ENCODE results near the gene MKX.

The MKX gene

DNA sequence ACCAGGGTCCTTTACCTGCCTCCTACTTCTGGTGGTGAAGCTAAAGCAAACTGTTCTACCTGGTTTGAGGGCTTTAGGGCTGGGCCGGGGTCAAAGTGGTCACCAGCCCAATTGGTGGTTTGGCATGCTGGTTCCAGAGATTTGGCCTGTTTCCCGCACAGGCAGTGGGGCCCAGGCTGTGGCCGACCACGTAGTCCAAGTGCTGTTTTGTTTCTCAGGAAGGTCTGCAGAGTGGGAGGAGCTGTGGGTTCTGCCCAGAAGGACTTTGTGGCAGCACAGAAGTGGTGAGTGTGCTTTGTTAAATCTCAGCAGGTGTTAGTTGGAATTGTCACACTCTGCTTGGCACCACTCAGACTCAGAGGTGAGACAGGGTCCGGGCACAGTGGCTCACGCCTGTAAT is 85.8 kb downstream of the MKX start:
- no peak for FAIRE-seq
- no peak for DNase-seq (ENCODE audit: insufficient read length, low spot score)

GRCh38 chr10:27658788-27659187 is 86.8 kb downstream of the MKX start:
- no peak for DNase-seq (ENCODE audit: insufficient read length, low spot score)
- no peak for FAIRE-seq

DNA sequence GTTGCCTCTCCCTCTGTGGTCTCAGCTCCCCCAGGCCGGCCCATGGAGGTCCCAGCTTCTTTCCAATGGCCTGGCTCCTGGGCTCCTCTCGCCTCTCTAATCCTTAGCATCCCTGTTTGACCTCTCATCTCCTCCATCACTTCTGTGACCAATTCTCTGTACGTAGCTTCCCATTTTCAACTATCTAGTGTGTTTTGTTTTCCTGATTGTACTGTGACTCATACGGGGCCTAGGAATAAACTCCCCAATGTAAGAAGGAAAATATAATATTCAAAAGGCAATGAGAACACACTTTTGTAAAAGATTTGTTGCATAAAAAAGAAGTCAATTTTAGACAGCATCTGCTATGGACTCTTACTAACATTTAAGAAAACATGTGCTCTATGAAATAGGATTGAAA is 90.3 kb downstream of the MKX start:
- no peak for DNase-seq (ENCODE audit: insufficient read length, low spot score)
- no peak for FAIRE-seq

- no peak for DNase-seq (ENCODE audit: insufficient read length, low spot score)
- FAIRE-seq: no peak
These were observed 91.3 kb downstream of the MKX start for GRCh38 chr10:27654284-27654683.

DNA sequence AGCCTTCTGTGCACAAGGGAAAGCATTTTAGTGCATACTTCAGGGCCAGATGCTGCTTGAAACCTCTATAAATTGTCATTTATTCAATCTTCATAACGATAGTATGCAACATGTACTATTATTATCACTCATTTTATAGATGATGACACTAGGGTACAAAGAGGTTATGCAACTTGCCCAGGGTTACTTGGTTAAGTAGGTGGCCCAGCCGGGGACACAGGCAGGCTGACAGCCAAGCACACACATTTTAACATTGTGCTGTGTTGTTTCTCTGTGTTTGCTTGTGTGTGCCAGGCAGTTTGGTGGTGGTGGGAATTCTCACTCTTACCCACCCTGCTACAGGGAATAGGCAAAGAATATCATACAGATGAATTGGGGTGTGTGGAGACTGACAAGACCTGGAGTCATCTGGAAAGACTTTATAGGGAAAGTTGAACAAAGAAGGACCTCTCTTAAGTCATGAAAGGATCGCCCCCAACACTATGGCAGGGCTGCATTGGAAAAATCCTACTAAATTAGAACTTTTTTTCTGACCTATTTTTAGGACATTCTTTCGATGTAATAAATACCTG is 98.9 kb downstream of the MKX start:
- DNase-seq (ENCODE audit: insufficient read length, low spot score): no peak
- FAIRE-seq: no peak

GRCh38 chr10:27646194-27646593 is 99.4 kb downstream of the MKX start:
- FAIRE-seq (no peak), DNase-seq (ENCODE audit: insufficient read length, low spot score) (no peak)

GRCh38 chr10:27644307-27644939 is 101.2 kb downstream of the MKX start:
- DNase-seq (ENCODE audit: insufficient read length, low spot score): no peak
- FAIRE-seq: no peak

DNA sequence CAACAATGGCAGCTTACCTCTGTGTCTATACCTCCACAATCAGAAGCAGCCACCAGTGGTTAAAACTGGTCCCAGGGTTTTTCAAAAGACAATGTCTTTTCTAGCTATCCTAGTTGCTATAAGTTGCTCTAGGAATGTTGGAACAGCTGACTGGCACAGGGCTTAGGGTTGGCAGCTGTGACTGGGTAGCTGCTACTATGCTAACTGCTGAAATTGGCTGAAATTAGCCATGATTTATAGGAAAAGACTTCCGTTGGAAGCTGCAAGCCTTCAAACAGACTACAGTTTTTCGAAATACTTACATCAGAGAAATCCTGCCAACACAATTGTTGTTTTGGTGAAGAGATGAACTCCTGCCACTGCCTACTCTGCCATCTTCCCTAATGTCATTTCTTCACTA is 102.3 kb downstream of the MKX start:
- DNase-seq (ENCODE audit: insufficient read length, low spot score): no peak
- FAIRE-seq: no peak

- DNase-seq (ENCODE audit: insufficient read length, low spot score) (no peak), FAIRE-seq (no peak)
These were observed 103.5 kb downstream of the MKX start for GRCh38 chr10:27642023-27642589.

GRCh38 chr10:27638071-27638750 is 107.4 kb downstream of the MKX start:
- FAIRE-seq (no peak), DNase-seq (ENCODE audit: insufficient read length, low spot score) (no peak)

- FAIRE-seq (no peak), DNase-seq (ENCODE audit: insufficient read length, low spot score) (no peak)
These were observed 108.0 kb downstream of the MKX start for GRCh38 chr10:27637601-27638000.

- FAIRE-seq (no peak), DNase-seq (ENCODE audit: insufficient read length, low spot score) (no peak)
These were observed 108.8 kb downstream of the MKX start for GRCh38 chr10:27636816-27637215.

DNA sequence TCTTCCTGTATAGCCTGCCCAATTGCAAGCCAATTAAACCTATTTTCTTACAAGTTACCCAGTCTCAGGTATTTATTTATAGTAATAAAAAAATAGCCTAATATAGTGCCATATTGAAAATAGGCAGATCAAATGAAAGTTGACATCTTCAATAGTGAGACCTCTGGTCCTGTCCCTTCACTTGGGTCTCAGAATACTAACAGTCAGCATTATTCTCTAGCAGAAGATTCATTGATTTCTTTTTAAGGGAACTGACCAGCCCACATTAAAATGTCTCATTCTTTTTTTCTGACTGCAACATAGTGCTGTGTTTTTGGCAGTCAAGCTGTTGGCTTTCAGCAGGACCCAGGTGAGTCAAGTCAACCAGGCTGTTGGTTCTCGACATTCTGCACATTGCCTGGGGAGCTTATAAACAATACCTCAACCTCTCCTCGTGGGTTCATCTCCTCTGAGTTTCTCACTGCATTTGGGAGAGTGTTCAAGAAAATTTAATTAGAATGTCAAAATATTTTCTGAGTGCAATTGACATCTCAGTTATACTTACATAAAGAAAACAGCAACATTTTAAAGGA is 109.8 kb downstream of the MKX start:
- no peak for DNase-seq (ENCODE audit: insufficient read length, low spot score)
- FAIRE-seq: no peak

GRCh38 chr10:27635290-27635689 is 110.3 kb downstream of the MKX start:
- FAIRE-seq (no peak), DNase-seq (ENCODE audit: insufficient read length, low spot score) (no peak)

DNA sequence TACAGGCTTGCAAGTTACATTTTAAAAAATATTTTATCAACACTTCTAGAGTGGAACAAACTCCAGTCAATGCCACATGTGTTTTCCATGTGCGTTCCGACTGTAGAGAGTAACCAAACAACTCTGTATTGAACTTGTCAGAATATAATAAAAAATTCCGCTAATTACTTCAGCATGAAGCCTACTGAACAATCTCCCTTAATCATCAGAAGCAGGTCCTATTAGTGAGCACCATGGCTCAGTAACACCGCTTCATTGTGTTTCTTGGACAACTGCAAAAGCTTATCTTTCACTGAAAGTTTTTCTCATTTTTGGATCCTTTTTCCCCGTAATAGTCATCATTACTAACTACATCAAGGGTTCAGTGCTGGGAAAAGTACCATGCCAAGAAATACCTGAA is 117.0 kb downstream of the MKX start:
- DNase-seq (ENCODE audit: insufficient read length, low spot score) (no peak), FAIRE-seq (no peak)

DNA sequence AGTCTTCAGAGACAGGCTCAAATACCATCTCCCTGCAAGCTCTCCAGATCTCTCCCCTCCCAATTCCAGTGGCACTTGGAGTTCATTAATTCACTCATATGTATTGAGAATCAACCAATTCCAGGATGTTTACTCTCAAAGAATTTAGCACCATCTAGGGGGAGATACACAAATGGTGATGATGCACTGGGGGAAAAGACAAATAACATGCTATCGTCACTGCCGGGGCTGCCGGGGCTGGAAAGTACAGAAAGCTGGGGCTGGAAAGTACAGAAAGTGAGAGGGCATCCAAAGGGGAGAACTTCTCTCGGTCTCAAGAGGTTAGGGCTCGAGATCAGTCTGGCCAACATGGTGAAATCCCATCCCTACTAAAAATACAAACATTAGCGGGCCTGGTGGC is 118.7 kb downstream of the MKX start:
- no peak for FAIRE-seq
- no peak for DNase-seq (ENCODE audit: insufficient read length, low spot score)

DNA sequence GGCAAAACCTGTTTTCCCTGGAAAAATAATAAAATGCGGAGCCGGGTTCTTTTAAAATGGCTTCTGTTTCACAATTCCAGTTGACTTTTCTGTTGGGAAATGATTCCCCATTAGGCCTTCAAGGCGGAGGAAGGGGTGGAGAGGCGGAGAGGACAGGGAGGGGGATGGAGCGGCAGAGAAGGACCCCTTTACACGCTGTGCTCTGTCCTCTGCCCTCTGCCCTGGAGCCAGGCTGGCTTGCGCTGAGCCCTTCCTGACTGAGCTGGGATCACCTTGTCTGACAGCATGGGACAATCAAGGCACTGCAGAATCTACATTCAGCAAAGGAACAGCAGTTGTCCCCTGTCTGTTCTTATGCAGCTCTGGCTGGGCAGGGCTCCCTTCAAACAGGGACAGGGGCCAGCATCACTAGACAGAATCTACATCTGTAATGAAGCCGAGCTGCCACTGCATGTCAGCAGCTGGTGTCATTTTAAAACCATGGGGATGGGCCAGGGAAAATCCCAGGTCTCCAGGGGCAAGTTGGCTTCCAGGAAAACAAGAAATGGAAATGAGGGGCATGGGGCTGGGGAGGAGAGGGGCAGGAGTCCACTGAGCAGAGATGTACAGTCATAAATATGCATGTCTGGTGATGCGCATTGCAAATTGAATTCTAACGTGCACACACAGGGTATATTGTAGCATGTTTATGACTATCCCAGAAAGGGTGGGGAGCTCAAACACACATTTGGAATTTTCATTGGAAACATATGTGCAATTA is 120.0 kb downstream of the MKX start:
- no peak for FAIRE-seq
- DNase-seq (ENCODE audit: insufficient read length, low spot score): no peak

DNA sequence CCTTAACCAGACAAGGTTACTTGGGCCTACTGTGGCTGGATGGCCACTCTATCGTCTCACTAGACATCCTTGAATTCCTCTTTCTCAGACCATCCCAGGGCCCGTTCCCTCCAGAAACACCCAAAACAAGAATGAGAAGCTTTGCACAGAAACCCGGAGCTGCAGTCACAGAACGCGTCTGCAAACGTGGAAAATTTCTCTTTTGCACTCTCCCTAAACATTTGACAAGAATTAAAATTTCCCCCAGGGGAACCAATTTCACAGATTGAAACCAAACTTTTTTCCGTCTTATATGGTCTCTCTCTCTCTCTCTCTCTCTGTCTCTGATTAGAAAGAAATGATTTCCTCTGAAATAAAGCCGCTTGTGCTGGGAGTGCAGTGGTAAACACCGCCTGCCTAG is 120.7 kb downstream of the MKX start:
- no peak for FAIRE-seq

More for the DNA sequence above, 120.7 kb downstream of the MKX start:
- DNase-seq (ENCODE audit: insufficient read length, low spot score): no peak
